Heart left ventricle (tissue), 16 donors: ENCODE data around the gene LENG1. TPM values are rescaled to one million over a fixed set of nuclear protein-coding genes. Genes with fewer than 3 reads are reported as not detected.
A peak's percentile ranks its signal among the peaks of the same experiment; 100 is the strongest.

ENCODE experiments used
- ATAC-seq, 4 donors: fragments of 200-7000 bp; cut with Tn5 transposase; one replicate each; pipeline ENCODE4 v1.9.1; 2020 to 2022; ENCODE audit warnings: moderate library complexity in 4 of 4, mild to moderate bottlenecking in 3 of 4, moderate number of reproducible peaks in 1 of 4
- DNase-seq, 5 donors: peaks; one replicate each; pipeline ENCODE4 v3.0.0-alpha.2; 2020
- H3K27ac ChIP-seq, 12 donors: fragments of 200-600 bp; sonication (generic) in 4 of 12; one replicate each; pipeline versions ENCODE4 v1.5.0 to v1.8.0; 2016 to 2022; ENCODE audit warnings: mild to moderate bottlenecking in 2 of 12
- H3K27me3 ChIP-seq, 9 donors: fragments of 200-600 bp; sonication (generic) in 2 of 9; one replicate each; pipeline versions ENCODE4 v1.5.1 to v1.8.0; 2016 to 2022; ENCODE audit warnings: mild to moderate bottlenecking in 3 of 9
- H3K36me3 ChIP-seq, 9 donors: fragments of 200-600 bp; sonication (generic) in 2 of 9; one replicate each; pipeline versions ENCODE4 v1.5.0 to v1.8.0; 2018 to 2022; ENCODE audit warnings: mild to moderate bottlenecking in 2 of 9
- H3K4me1 ChIP-seq, 12 donors: fragments of 200-600 bp; sonication (generic) in 4 of 12; one replicate each; pipeline versions ENCODE4 v1.5.0 to v1.8.0; 2016 to 2022; ENCODE audit warnings: mild to moderate bottlenecking in 3 of 12
- H3K4me3 ChIP-seq, 12 donors: fragments of 200-600 bp; sonication (generic) in 4 of 12; one replicate each; pipeline versions ENCODE4 v1.5.0 to v1.8.0; 2017 to 2022; ENCODE audit warnings: mild to moderate bottlenecking in 9 of 12, moderate library complexity in 4 of 12
- H3K9me3 ChIP-seq, 12 donors: fragments of 200-600 bp; sonication (generic) in 4 of 12; one replicate each; pipeline versions ENCODE4 v1.5.0 to v1.8.0; 2016 to 2022; ENCODE audit warnings: mild to moderate bottlenecking in 1 of 12
- POLR2A ChIP-seq, 2 donors: fragments of 450-650 bp; IDR thresholded peaks; one replicate each; pipeline ENCODE4 v1.6.1; 2017; ENCODE audit warnings: antibody characterized with exemption in 2 of 2, mild to moderate bottlenecking in 2 of 2, moderate library complexity in 2 of 2
- WGBS, 4 donors: extraction: QIAGEN DNeasy Blood & Tissue Kit in 2 of 4; methylation state at CpG; one replicate each; pipeline versions ENCODE4 v1.1.5 to v1.1.7; 2013 to 2018; 5-methylcytosine and 5-hydroxymethylcytosine counted together
- intact Hi-C, 10 donors: fragments of 100-400 bp; cut with DNase I; formaldehyde crosslinking; loops; one replicate each; pipeline versions ENCODE4 v1.11.1 to v1.14.2; 2022
- polyA plus RNA-seq, 2 donors: library from polyadenylated mRNA; stranded (reverse); fragments of 200-250 nt; gene quantifications; one replicate each; pipeline ENCODE4 v1.2.3, GENCODE V29; 2013
- total RNA-seq, 9 donors: library from RNA; depleted of rRNA in 2 of 9; stranded (reverse); fragments of >200 nt in 2 of 9; fragmentation: NEBNext Ultra II Directional in 3 of 9; extraction: Animal tissue kit (Norgen Biotek cat#: 25700) in 3 of 9; gene quantifications; one replicate each; pipeline versions ENCODE4 v1.1.0 to v1.2.4, GENCODE V29; 2016 to 2023
- TF ChIP-seq, protein P1 (sequence below), 12 donors: fragments of 200-600 bp; sonication (generic) in 4 of 12; IDR thresholded peaks; one replicate each; pipeline versions ENCODE4 v1.5.0 to v1.8.0; 2018 to 2022; ENCODE audit warnings: antibody characterized with exemption in 12 of 12, mild to moderate bottlenecking in 5 of 12
- donor health status: ischemic (EF 13 %, LVEDD 7.1; RV severe dilation, severe dysfunction).
- donor health status: healthy with polysubstance abuse.
- donor health status: DM: no; HTN: yes; CAD: no.
- donor health status: DM: no; HTN: no; CAD: no.
- donor health status: ischemic (EF 25% LVEDD 6.9; RV normal size, moderate dysfunction).
- donor health status: ischemic (EF 25% LVEDD 5.7; RV mildly dilated, moderate dysfunction).
- donor health status: healthy.
- donor health status: DM: yes; HTN: yes; CAD: no.
- donor health status: ischemic (EF 35%, LVEDD 5.7; RV mildly dilated, moderate dysfunction).
- donor health status: nonischemic (EF 11% LVEDD 7.7; RV severe dilation, severe dysfunction).
- donor health status: DM: yes; HTN: yes; CAD: no.
- donor health status: PGD.
- donor health status: ischemic (EF 29% LVEDD 5.4; RV normal size, mild dysfunction).
- donor health status: nonischemic (EF 23%, LVEDD 6.1; RV moderate dilation, normal function).

The LENG1 gene
- total and polyA plus RNA-seq, 11 donors, result 5.4 to 18.6 (median 7.0) TPM

- peaks cover 0 to 78% (median 74%) of the 10 kb centered on the region in 9 donors for H3K36me3 ChIP-seq
These were observed 3.8 kb downstream of the LENG1 start for GRCh38 chr19:54155694-54156093.

DNA sequence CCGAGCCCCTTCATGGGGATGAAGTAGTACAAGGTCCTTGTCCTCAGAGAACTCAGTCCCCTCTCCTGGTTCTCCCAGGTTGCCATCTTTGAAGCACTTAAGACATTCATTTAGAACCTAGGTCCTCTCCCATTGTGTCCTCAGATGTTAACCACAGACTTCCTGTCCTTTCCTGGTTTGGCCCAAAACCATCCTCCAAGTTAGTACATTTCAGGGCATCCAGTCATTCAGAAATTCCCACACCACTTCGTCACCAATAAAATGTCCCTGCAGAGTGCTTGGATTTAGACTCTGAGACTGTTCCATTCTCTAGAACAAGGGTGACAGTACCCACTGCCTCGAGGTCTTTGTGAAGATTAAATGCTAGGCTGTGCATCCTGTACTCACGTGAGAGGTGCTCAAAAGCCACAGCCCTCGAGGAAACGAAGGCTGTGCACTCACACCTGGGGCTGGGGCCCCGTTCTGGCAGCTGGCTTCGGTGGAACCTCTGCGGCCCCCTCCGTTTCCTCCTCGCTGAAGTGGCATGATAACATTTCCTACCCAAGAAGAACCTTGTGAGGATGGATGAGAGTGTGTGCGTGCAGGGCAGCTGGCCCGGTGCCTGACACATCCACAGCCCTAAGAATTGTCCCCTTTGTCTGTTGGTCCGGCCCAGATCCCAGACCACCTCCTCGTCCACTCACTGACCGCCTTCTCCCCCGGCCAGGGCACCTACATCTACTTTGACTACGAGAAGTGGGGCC, 4.7 kb downstream of the LENG1 start:
- ATAC-seq, result no peak
- Histone ChIP-seq H3K36me3 (peaks cover 0 to 87% (median 84%) of the 10 kb centered on the region in 9 donors), H3K9me3 (no peaks in the 10 kb centered on the region), H3K27ac (peak overlapping the region in 1 of 12 donors; percentile 20), H3K4me1 (peaks cover 0 to 23% (median 10%) of the 10 kb centered on the region in 12 donors), H3K27me3 (no peaks in the 10 kb centered on the region), H3K4me3 (no peak overlapping the region)
- TF ChIP-seq POLR2A (IDR thresholded peaks at IDR 0.05), result no peak
- TF ChIP-seq, protein P1, sequence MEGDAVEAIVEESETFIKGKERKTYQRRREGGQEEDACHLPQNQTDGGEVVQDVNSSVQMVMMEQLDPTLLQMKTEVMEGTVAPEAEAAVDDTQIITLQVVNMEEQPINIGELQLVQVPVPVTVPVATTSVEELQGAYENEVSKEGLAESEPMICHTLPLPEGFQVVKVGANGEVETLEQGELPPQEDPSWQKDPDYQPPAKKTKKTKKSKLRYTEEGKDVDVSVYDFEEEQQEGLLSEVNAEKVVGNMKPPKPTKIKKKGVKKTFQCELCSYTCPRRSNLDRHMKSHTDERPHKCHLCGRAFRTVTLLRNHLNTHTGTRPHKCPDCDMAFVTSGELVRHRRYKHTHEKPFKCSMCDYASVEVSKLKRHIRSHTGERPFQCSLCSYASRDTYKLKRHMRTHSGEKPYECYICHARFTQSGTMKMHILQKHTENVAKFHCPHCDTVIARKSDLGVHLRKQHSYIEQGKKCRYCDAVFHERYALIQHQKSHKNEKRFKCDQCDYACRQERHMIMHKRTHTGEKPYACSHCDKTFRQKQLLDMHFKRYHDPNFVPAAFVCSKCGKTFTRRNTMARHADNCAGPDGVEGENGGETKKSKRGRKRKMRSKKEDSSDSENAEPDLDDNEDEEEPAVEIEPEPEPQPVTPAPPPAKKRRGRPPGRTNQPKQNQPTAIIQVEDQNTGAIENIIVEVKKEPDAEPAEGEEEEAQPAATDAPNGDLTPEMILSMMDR (IDR thresholded peaks at IDR 0.05), result no peak
- 67 to 74% (median 71%) methylated on average over 13 to 18 of the region's 18 CpGs for WGBS, 4 donors
- no peak for DNase-seq
- intact Hi-C loops, result no loop called here

More at GRCh38 chr19:54155694-54156093, 3.8 kb downstream of the LENG1 start:
- WGBS, 4 donors, result 59 to 75% (median 73%) methylated on average over 19 of the region's 19 CpGs
- Histone ChIP-seq H3K27me3 (no peaks in the 10 kb centered on the region), H3K27ac (no peak overlapping the region), H3K4me1 (peaks cover 4 to 30% (median 16%) of the 10 kb centered on the region in 12 donors), H3K4me3 (no peak overlapping the region), H3K9me3 (no peaks in the 10 kb centered on the region)
- no peak for TF ChIP-seq POLR2A (IDR thresholded peaks at IDR 0.05)
- TF ChIP-seq, protein P1 (IDR thresholded peaks at IDR 0.05), result no peak
- no peak for ATAC-seq
- no peak for DNase-seq
- intact Hi-C loops, result no loop called here

- peaks cover 0 to 21% (median 7%) of the 10 kb centered on the region in 12 donors for H3K4me1 ChIP-seq
- peaks cover 0 to 96% (median 93%) of the 10 kb centered on the region in 9 donors for H3K36me3 ChIP-seq
- TF ChIP-seq, protein P1 (IDR thresholded peaks at IDR 0.05), result no peak
- no peak for TF ChIP-seq POLR2A (IDR thresholded peaks at IDR 0.05)
- H3K27ac ChIP-seq, result peak overlapping the region in 2 of 12 donors; percentile 11 to 40
- DNase-seq (no peak), ATAC-seq (peak in 1 of 4 donors; percentile 2)
- no peaks in the 10 kb centered on the region for H3K9me3 ChIP-seq
- intact Hi-C loops, result no loop called here
- WGBS, 4 donors, result 79 to 90% (median 84%) methylated on average over 8 to 10 of the region's 10 CpGs
- H3K27me3 ChIP-seq, result no peaks in the 10 kb centered on the region
- H3K4me3 ChIP-seq, result no peak overlapping the region
These were observed 5.7 kb downstream of the LENG1 start for GRCh38 chr19:54153731-54154326.

GRCh38 chr19:54152878-54153524, 6.5 kb downstream of the LENG1 start:
- intact Hi-C loops, result no loop called here
- peaks cover 0 to 100% (median 100%) of the 10 kb centered on the region in 9 donors for H3K36me3 ChIP-seq
- WGBS, 4 donors, result 85 to 90% (median 89%) methylated on average over 25 of the region's 25 CpGs
- H3K27me3 ChIP-seq, result no peaks in the 10 kb centered on the region
- H3K4me1 ChIP-seq, result peaks cover 0 to 12% (median 0%) of the 10 kb centered on the region in 12 donors
- TF ChIP-seq POLR2A (IDR thresholded peaks at IDR 0.05), result no peak
- TF ChIP-seq, protein P1 (IDR thresholded peaks at IDR 0.05), result no peak
- DNase-seq, result no peak
- peak overlapping the region in 2 of 12 donors; percentile 11 to 40 for H3K27ac ChIP-seq
- no peaks in the 10 kb centered on the region for H3K9me3 ChIP-seq
- no peak overlapping the region for H3K4me3 ChIP-seq
- ATAC-seq, result peak in 2 of 4 donors; percentile 7 to 36
